Loucy (cell line): ENCODE results near the gene VEPH1.

Experiments
- H2AFZ ChIP-seq: fragments of 200-600 bp; sonication (generic); 2 replicates; pipeline ENCODE4 v1.6.0; 2016; ENCODE audit warnings: antibody characterized with exemption, mild to moderate bottlenecking, low read length, moderate library complexity
- H3F3A ChIP-seq: fragments of 200-600 bp; 2 replicates; pipeline ENCODE4 v1.6.0; 2016; ENCODE audit warnings: antibody characterized with exemption, low read depth, mild to moderate bottlenecking
- H3K27me3 ChIP-seq: fragments of 200-600 bp; sonication (generic); 2 replicates; pipeline ENCODE4 v1.6.1; 2014; ENCODE audit warnings: low read length, mild to moderate bottlenecking; ENCODE audit not compliant: insufficient read depth, poor library complexity, severe bottlenecking
- H3K36me3 ChIP-seq: fragments of 200-600 bp; sonication (generic); 2 replicates; pipeline ENCODE4 v1.6.1; 2016; ENCODE audit warnings: low read length; ENCODE audit not compliant: insufficient read depth
- H3K4me1 ChIP-seq: fragments of 200-600 bp; sonication (generic); 2 replicates; pipeline ENCODE4 v1.5.1; 2014; ENCODE audit warnings: low read length, mild to moderate bottlenecking; ENCODE audit not compliant: insufficient read depth, poor library complexity, severe bottlenecking
- H3K4me2 ChIP-seq: fragments of 200-600 bp; sonication (generic); 2 replicates; pipeline ENCODE4 v1.6.0; 2014; ENCODE audit warnings: antibody characterized with exemption, low read length, low read depth, mild to moderate bottlenecking; ENCODE audit not compliant: poor library complexity, severe bottlenecking
- H3K4me3 ChIP-seq: fragments of 200-600 bp; sonication (generic); 2 replicates; pipeline ENCODE4 v1.5.1; 2014; ENCODE audit warnings: low read length, mild to moderate bottlenecking, mixed read lengths; ENCODE audit not compliant: poor library complexity, severe bottlenecking
- H3K79me2 ChIP-seq: fragments of 200-600 bp; sonication (generic); 2 replicates; pipeline ENCODE4 v1.6.1; 2014; ENCODE audit warnings: low read length; ENCODE audit not compliant: insufficient read depth
- H3K9ac ChIP-seq: fragments of 200-600 bp; sonication (generic); 2 replicates; pipeline ENCODE4 v1.6.0; 2014; ENCODE audit warnings: mild to moderate bottlenecking, low read depth, low read length, moderate library complexity; ENCODE audit not compliant: poor library complexity, severe bottlenecking
- H3K9me2 ChIP-seq: fragments of 200-600 bp; sonication (generic); replicated peaks from 2 replicates; pipeline ENCODE4 v1.6.1; 2016; ENCODE audit warnings: low read depth, low read length, mixed read lengths
- H3K9me3 ChIP-seq: fragments of 200-600 bp; sonication (generic); 2 replicates; pipeline ENCODE4 v1.6.1; 2014; ENCODE audit warnings: mild to moderate bottlenecking, antibody characterized with exemption, low read length, low read depth; ENCODE audit not compliant: insufficient read depth
- H4K20me1 ChIP-seq: fragments of 200-600 bp; sonication (generic); 2 replicates; pipeline ENCODE4 v1.6.0; 2014; ENCODE audit warnings: antibody characterized with exemption, low read length, mild to moderate bottlenecking; ENCODE audit not compliant: insufficient read depth, poor library complexity, severe bottlenecking
- EZH2phosphoT487 ChIP-seq: fragments of 200-600 bp; IDR thresholded peaks from 2 replicates; pipeline ENCODE4 v1.6.1; 2018; ENCODE audit warnings: antibody characterized with exemption, mild to moderate bottlenecking, moderate library complexity, borderline replicate concordance
- TF ChIP-seq, protein P1 (sequence below): fragments of 200-600 bp; sonication (generic); conservative IDR thresholded peaks from 2 replicates; pipeline ENCODE4 v1.5.1; 2014; ENCODE audit warnings: mild to moderate bottlenecking, antibody characterized with exemption, low read length

The VEPH1 gene

DNA sequence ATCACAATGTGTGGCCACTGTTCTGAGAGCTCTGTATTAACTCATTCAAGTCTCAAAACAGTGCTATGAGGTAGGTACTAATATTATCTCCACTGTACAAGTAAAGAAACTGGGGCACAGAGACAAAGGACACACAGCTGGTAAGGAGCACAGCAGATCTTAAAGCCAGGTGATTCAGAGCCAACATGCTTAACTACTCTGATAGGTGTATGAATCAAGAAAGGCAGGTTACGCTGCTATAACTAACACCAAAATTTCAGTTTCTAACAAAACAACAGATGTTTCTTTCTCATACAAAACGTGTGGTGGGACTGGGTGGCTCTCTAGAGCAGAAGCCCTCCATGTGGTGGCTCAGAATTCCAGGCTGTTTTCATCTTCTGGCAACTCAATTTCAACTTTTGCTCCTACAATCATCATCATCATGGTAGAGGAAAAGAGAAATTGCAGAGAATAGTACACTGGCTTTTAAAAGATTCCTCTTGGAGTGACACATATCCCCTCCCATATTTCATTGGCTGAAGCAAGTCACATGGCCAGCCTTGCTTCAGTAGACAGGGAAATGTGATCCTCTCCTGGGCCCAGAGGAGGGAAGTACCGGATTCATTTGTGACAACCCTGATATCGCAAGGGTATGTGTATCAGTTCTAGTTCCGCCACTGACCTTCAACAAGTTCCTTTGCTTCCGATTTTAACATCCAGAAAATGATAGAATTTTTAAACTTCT lies 192.7 kb downstream of the VEPH1 start:
- H3K4me1 ChIP-seq = peaks cover 15% of the 10 kb centered on the region
- H3K27me3 ChIP-seq = no peaks in the 10 kb centered on the region
- no peaks in the 10 kb centered on the region for H3F3A ChIP-seq
- no peaks in the 10 kb centered on the region for H4K20me1 ChIP-seq
- no peak overlapping the region for H3K4me2 ChIP-seq
- no peaks in the 10 kb centered on the region for H3K9me3 ChIP-seq
- no peak for TF ChIP-seq EZH2phosphoT487
- TF ChIP-seq, protein P1, sequence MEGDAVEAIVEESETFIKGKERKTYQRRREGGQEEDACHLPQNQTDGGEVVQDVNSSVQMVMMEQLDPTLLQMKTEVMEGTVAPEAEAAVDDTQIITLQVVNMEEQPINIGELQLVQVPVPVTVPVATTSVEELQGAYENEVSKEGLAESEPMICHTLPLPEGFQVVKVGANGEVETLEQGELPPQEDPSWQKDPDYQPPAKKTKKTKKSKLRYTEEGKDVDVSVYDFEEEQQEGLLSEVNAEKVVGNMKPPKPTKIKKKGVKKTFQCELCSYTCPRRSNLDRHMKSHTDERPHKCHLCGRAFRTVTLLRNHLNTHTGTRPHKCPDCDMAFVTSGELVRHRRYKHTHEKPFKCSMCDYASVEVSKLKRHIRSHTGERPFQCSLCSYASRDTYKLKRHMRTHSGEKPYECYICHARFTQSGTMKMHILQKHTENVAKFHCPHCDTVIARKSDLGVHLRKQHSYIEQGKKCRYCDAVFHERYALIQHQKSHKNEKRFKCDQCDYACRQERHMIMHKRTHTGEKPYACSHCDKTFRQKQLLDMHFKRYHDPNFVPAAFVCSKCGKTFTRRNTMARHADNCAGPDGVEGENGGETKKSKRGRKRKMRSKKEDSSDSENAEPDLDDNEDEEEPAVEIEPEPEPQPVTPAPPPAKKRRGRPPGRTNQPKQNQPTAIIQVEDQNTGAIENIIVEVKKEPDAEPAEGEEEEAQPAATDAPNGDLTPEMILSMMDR = no peak
- no peak overlapping the region for H3K4me3 ChIP-seq
- H3K36me3 ChIP-seq = no peaks in the 10 kb centered on the region
- no peaks in the 10 kb centered on the region for H3K79me2 ChIP-seq
- H3K9ac ChIP-seq = no peak overlapping the region
- no peaks in the 10 kb centered on the region for H3K9me2 ChIP-seq
- H2AFZ ChIP-seq = peak overlapping the region; percentile 29; the same call in 1 of the 2 replicates

DNA sequence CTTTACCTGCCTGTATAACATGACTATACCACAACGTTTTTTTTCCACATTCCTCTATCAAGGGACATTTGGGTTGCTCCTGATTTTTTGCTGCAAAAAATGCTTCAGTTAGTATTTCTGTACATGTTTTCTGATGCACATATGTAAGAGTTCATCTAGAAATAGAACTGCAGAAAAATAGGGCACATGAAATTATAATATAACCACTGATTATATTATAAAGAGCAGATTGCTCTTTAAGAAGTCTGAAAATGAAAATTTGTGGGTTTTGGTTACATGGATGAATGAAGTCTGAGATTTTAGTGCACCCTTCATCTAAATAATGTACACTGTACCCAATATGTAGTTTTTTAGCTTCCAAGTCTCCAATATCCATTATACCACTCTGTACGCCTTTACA lies 196.7 kb downstream of the VEPH1 start:
- Histone ChIP-seq H3K9ac (no peak overlapping the region), H3K4me1 (peaks cover 5% of the 10 kb centered on the region), H3K9me3 (no peaks in the 10 kb centered on the region), H3K79me2 (no peaks in the 10 kb centered on the region), H3K9me2 (no peaks in the 10 kb centered on the region), H3K4me2 (no peak overlapping the region), H3F3A (no peaks in the 10 kb centered on the region), H4K20me1 (no peaks in the 10 kb centered on the region), H3K27me3 (no peaks in the 10 kb centered on the region), H2AFZ (no peak overlapping the region), H3K4me3 (no peak overlapping the region), H3K36me3 (no peaks in the 10 kb centered on the region)
- TF ChIP-seq EZH2phosphoT487 = no peak
- TF ChIP-seq, protein P1 = no peak

- Histone ChIP-seq H3F3A (no peaks in the 10 kb centered on the region), H3K36me3 (no peaks in the 10 kb centered on the region), H3K9ac (no peak overlapping the region), H3K9me3 (no peaks in the 10 kb centered on the region), H3K4me3 (no peak overlapping the region), H3K4me2 (no peak overlapping the region), H3K79me2 (no peaks in the 10 kb centered on the region), H3K27me3 (no peaks in the 10 kb centered on the region), H3K4me1 (no peaks in the 10 kb centered on the region), H4K20me1 (no peaks in the 10 kb centered on the region), H3K9me2 (no peaks in the 10 kb centered on the region), H2AFZ (no peak overlapping the region)
- TF ChIP-seq, protein P1 = no peak
These were observed 197.8 kb downstream of the VEPH1 start for GRCh38 chr3:157305392-157305791.
